Activated naive CD8-positive, alpha-beta T cell (primary cell): ENCODE data around the gene ULK3.
A peak's percentile ranks its signal among the peaks of the same experiment; 100 is the strongest.

Experiments used
- H3K27ac Mint-ChIP-seq: one replicate; pipeline ENCODE4 v1.8.0; 2021; ENCODE audit warnings: mixed read lengths
- H3K27me3 Mint-ChIP-seq: one replicate; pipeline ENCODE4 v1.8.0; 2021; ENCODE audit warnings: mixed read lengths
- H3K36me3 Mint-ChIP-seq: one replicate; pipeline ENCODE4 v1.8.0; 2021; ENCODE audit warnings: mixed read lengths
- H3K4me1 Mint-ChIP-seq: one replicate; pipeline ENCODE4 v1.8.0; 2021; ENCODE audit warnings: low read depth, mixed read lengths
- H3K4me3 Mint-ChIP-seq: one replicate; pipeline ENCODE4 v1.8.0; 2021; ENCODE audit warnings: mild to moderate bottlenecking, mixed read lengths
- H3K9me3 Mint-ChIP-seq: one replicate; pipeline ENCODE4 v1.8.0; 2021; ENCODE audit warnings: low read depth, mixed read lengths

Gene ULK3

DNA sequence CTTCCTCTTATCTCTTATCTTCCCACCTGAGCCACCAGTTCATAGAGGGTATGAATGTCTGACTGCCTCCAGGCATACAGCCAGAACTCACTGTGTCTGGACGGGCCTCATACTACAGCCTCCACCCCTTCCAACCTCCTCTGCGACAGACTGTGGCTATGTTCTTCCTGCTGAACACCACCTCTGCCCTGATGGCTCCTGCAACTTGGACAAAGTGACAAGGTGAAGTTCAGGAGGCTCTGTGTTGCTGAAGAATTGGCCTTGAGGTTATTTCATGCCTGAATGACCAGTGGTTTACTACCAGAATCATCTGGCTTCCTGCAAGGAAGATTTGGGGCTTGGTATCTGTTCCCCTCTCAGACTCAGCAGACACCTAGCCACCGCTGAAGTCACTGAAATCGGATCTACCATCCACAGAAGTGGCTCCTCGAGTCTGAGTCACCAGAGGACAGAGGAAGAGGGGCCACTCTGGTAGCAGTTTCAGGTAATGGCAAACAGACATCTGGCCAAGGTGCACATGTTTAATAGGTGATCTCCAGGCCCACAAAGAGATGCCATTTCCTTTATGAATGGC, 14.2 kb upstream of the ULK3 start:
- Mint-ChIP-seq H3K27ac (peak overlapping the region; percentile 92), H3K27me3 (no peaks in the 10 kb centered on the region), H3K36me3 (no peaks in the 10 kb centered on the region), H3K4me3 (no peak overlapping the region), H3K4me1 (peaks cover 34% of the 10 kb centered on the region), H3K9me3 (no peaks in the 10 kb centered on the region)

DNA sequence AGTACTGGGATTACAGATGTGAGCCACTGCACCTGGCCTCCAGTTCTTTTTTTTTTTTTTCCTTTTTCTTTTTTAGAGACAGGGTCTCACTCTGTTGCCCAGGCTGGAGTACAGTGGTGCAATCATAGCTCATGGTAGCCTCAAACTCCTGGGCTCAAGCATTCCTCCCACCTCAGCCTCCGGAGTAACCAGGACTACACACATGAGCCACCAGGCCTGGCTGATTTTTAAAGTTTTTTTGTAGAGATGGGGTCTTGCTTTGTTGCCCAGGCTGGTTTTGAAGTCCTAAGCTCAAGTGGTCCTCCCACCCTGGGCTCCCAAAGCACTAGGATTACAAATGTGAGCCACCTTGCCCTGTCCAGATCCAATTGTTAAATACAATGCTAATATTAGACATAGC, 13.6 kb upstream of the ULK3 start:
- Mint-ChIP-seq H3K4me1 (peaks cover 34% of the 10 kb centered on the region), H3K36me3 (no peaks in the 10 kb centered on the region), H3K27ac (peak overlapping the region; percentile 54), H3K9me3 (no peaks in the 10 kb centered on the region), H3K4me3 (no peak overlapping the region), H3K27me3 (no peaks in the 10 kb centered on the region)

DNA sequence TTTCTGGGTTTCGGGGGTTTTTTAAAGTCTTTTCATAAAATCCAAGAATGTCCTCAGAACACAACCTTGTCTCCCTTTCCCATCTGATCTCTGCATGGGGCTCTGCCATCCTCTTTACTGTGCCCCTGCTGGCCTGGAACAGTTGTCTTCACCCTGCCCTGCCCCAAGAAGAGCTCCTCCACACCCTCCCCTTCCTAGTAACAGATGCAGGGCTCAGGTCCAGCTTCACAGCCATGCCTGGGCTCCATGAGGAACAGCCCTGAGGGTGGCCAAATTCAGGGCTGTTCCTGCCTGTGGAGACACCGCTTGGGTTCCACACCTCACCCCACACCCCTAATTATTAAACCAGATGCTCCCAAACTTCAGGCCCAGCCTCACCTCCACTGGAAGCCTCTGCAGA, 12.9 kb upstream of the ULK3 start:
- H3K4me1 Mint-ChIP-seq, result peaks cover 30% of the 10 kb centered on the region
- H3K27ac Mint-ChIP-seq, result peak overlapping the region; percentile 58
- H3K36me3 Mint-ChIP-seq, result no peaks in the 10 kb centered on the region
- H3K9me3 Mint-ChIP-seq, result no peaks in the 10 kb centered on the region
- no peak overlapping the region for H3K4me3 Mint-ChIP-seq
- H3K27me3 Mint-ChIP-seq, result no peaks in the 10 kb centered on the region

DNA sequence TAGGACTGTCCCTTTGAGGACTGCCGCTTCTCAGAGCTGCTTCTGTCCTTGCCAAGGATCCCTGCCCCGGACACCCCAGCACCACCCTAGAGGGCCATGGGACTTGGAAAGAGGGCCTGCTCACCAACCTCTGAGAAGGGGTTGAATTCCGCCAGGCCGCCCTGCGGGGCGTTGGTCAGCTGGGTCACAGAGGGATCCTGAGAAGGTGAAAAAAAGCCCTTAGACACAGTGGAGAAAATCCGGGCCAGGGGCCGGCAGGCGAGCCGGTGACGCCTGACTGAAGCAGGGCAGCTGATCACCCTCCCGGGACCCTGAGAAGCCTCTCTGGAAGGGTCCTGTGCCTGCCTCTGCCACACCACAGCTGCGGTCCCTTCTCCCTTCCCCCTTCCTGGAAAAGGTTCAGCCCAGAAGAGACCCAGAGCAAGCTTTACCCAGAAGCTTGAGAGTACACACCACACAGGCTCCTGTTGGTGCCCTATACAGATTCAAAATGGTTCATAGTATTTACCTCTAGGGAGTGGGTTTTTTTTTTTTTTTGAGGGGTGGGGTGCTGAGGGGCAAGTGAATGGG, 11.6 kb upstream of the ULK3 start:
- Mint-ChIP-seq H3K36me3 (no peaks in the 10 kb centered on the region), H3K27me3 (no peaks in the 10 kb centered on the region), H3K4me3 (no peak overlapping the region), H3K4me1 (peaks cover 26% of the 10 kb centered on the region), H3K9me3 (no peaks in the 10 kb centered on the region), H3K27ac (peak overlapping the region; percentile 10)

DNA sequence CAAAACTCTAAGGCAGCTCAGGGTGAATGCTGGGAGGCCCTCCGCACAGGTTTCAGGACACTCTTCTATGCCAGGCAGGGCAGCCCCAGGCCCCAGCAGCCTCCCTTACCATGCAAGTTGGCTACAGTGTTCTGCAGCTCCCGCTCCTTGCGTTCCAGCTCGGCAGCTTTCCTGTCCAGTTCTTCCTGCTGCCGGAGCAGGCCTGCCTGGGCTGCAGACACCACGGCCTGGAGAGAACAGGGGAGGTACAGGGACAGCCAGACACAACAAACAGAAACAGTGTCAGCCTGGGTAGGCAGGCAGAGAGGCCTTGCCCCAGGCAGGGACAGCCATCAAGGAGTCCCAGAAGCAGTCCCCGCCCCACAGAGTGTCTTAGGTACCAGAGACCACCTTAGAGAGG, 9.0 kb upstream of the ULK3 start:
- Mint-ChIP-seq H3K27ac (no peak overlapping the region), H3K27me3 (no peaks in the 10 kb centered on the region), H3K36me3 (no peaks in the 10 kb centered on the region), H3K4me3 (no peak overlapping the region), H3K9me3 (no peaks in the 10 kb centered on the region), H3K4me1 (peaks cover 6% of the 10 kb centered on the region)

DNA sequence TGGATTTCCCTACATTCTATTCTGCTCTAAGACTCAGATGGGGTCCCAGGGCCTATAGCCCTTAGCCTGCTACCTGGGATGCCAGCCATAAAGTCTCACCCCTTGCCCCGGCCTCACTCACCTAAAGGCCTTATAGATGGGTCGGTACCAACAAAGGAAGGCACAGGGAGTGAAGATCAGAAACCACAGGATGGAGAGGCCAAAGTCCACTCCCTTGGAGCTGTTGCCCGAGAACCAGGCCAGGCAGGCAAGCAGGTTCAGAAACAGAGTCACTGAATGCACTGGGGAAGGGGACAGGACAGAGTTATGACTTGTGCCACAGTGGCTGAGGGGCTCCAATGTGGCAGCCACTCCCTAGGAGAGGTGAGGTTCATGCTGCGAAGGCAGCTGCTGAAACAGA, 7.4 kb upstream of the ULK3 start:
- peaks cover 2% of the 10 kb centered on the region for H3K36me3 Mint-ChIP-seq
- peaks cover 8% of the 10 kb centered on the region for H3K4me1 Mint-ChIP-seq
- no peak overlapping the region for H3K4me3 Mint-ChIP-seq
- H3K27me3 Mint-ChIP-seq, result no peaks in the 10 kb centered on the region
- H3K9me3 Mint-ChIP-seq, result no peaks in the 10 kb centered on the region
- no peak overlapping the region for H3K27ac Mint-ChIP-seq

DNA sequence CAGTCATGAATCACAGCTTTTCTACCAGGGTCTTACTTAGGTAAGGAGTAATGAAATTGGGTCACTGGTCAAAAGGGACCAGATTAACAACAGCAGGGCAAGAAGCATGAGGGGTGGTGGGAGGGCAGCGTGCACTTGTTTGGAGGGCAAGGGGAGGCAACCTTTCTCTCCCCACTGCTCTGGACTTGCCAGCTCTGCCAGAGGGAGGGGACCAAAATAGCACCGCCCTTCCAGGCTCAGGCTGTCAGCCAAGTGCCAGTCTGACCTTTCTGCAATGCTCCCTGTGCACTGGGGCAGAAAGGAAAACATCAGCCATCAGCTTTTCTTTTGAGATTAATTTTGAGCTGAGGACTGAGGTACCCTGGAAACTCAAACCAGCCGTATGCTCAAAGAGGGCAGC, 4.5 kb upstream of the ULK3 start:
- no peak overlapping the region for H3K27ac Mint-ChIP-seq
- H3K4me1 Mint-ChIP-seq, result peaks cover 25% of the 10 kb centered on the region
- H3K27me3 Mint-ChIP-seq, result no peaks in the 10 kb centered on the region
- H3K4me3 Mint-ChIP-seq, result no peak overlapping the region
- H3K36me3 Mint-ChIP-seq, result peaks cover 2% of the 10 kb centered on the region
- H3K9me3 Mint-ChIP-seq, result no peaks in the 10 kb centered on the region

DNA sequence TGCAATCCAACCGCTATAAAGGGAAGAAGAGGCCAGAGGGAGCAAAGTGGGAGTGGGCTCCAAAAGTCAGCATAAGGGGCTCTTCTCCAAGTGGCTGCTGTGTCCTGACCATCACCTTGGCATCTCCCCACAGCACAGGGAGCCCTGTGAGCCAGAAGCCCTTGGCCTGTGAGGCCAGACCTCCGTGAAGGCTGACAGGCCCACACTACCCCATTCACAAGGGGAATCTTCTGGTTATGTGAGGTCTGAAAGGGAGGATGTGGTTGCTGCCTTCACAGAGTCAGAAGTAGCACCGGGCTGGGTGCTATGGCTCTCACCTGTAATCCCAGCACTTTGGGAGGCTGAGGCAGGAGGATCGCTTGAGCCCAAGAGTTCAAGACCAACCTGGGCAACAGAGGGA, 2.6 kb upstream of the ULK3 start:
- Mint-ChIP-seq H3K9me3 (no peaks in the 10 kb centered on the region), H3K27ac (peak overlapping the region; percentile 92), H3K4me3 (peak overlapping the region; percentile 51), H3K36me3 (peaks cover 2% of the 10 kb centered on the region), H3K4me1 (peaks cover 41% of the 10 kb centered on the region), H3K27me3 (no peaks in the 10 kb centered on the region)

DNA sequence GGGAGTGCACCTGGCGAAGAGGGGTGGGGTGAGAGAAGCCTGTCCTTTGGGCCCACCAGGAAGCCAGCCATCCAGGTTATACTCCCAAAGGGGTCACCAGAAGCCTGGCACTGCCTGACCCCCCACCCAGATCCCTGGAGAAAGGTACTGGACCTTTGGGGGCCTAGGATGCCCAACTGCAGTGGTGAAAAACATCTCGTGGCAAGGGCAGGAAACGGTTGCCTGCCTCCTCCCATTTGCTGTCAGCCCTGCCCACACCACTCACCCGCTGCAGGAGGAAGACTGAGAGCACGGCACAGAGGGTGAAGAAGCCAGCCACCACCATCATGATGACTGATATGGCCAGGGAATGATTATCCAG, 2.2 kb upstream of the ULK3 start:
- no peaks in the 10 kb centered on the region for H3K9me3 Mint-ChIP-seq
- peak overlapping the region; percentile 92 for H3K27ac Mint-ChIP-seq
- no peaks in the 10 kb centered on the region for H3K27me3 Mint-ChIP-seq
- peaks cover 2% of the 10 kb centered on the region for H3K36me3 Mint-ChIP-seq
- peak overlapping the region; percentile 51 for H3K4me3 Mint-ChIP-seq
- peaks cover 41% of the 10 kb centered on the region for H3K4me1 Mint-ChIP-seq

DNA sequence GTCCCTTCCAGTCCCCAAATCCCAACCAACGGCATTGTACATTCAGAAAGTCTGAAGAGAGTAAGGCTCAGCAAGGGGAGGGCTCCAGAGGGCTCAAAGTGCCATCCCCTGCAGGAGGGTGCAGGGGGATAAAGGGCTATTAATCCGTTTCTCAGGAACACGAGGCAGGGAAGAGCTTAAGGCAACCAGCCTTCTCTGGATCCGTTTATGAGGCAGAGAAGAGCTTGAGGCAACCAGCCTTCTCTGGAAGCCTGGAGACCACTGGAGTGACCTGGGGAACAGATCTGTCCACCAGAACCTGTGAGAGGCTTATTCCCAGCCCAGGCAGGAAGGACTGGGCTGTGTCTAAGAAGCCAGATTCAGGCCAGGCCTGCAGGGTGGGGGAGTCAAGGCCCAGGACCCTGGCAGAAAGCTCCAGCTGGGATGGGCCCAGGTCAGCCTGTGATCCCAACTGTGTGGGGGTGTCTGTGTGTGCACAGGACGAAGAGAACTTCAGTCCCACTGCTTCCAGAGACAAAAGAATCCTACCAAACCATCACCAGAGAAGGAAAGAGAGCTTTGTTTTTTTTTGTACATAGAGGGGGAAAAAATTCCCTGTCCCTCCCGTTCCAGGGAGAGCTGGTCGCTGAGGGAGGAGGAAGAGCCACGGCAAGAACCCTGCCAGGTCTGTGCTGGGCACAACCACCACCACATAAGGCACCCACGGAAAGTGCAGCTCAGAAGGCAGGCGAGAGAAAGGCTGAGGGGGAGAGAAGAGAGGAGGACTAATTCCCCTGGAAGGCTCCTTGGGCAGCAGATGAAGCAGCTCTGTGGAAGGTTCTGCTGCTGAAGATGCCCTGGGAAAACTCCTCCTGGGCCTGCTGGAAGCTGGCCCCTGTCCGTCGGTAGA, 1.6 kb upstream of the ULK3 start:
- Mint-ChIP-seq H3K36me3 (peaks cover 2% of the 10 kb centered on the region), H3K9me3 (no peaks in the 10 kb centered on the region), H3K4me3 (peak overlapping the region; percentile 51), H3K27me3 (no peaks in the 10 kb centered on the region), H3K4me1 (peaks cover 41% of the 10 kb centered on the region), H3K27ac (peak overlapping the region; percentile 92)

DNA sequence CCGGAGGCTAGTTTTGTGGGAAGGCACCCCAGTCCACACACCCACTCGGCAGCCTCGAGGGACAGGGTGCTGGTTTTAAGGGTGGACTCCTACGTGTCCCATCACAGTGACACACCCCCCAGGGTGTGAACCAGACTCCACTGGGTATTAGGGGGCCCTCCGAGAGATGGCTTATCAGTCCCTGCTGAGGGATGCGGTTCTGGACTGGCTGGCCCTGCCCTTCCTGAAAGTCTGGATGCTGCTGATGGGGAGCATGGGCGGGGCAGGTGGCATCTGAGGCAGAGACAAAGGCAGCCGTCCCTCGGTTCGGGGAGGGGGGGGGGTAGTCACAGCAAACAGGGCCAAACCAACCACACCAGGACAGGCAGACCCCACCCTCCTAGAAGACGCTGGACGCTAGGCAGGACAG, 939 bp upstream of the ULK3 start:
- peak overlapping the region; percentile 96 for H3K27ac Mint-ChIP-seq
- H3K4me1 Mint-ChIP-seq, result peaks cover 41% of the 10 kb centered on the region
- no peaks in the 10 kb centered on the region for H3K9me3 Mint-ChIP-seq
- peaks cover 2% of the 10 kb centered on the region for H3K36me3 Mint-ChIP-seq
- no peaks in the 10 kb centered on the region for H3K27me3 Mint-ChIP-seq
- peak overlapping the region; percentile 90 for H3K4me3 Mint-ChIP-seq

DNA sequence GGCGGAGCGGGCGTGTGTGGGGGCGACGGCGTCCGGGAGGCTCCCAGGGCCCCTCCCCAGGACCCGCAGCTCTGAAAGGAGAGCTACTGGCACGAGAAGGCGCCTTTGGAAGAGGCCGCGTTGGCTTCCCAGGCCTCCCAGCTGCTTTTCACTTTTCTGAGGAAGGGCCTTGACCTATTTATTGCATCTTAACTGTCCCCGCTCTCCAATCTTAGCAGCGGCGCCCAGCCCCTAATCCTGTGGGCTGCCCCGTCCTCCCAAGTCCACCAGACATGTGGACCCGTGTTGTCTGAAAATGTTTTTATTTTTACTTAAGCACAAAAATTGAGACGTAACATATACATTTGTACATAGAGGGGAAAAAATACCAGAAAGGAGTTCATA, 481 bp upstream of the ULK3 start:
- Mint-ChIP-seq H3K9me3 (no peaks in the 10 kb centered on the region), H3K4me3 (peak overlapping the region; percentile 90), H3K27ac (peak overlapping the region; percentile 96), H3K36me3 (peaks cover 2% of the 10 kb centered on the region), H3K4me1 (peaks cover 41% of the 10 kb centered on the region), H3K27me3 (no peaks in the 10 kb centered on the region)

DNA sequence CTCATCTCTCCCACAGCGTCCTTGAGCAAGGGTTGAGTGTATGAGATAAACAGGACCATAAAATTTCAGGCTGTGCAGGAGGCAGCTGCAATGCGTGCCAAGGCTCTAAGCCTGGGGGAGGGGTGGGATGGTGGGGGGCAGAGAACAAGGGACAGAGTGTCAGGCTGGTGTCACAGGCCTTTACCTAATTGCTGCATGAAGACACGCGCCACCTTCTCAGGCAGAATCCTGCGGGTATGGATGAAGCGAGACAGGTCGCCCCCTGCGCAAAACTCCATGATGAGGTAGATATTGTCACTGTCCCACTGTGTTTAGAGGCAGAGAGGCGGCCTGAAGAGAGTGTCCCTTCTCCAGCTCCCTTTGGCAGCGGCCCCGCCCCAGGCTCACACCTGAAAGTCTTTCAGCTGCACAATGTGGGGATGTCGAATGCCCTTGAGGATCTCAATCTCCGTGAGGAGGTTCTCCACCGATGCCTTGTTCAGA, 1.0 kb downstream of the ULK3 start:
- H3K4me1 Mint-ChIP-seq, result peaks cover 41% of the 10 kb centered on the region

DNA sequence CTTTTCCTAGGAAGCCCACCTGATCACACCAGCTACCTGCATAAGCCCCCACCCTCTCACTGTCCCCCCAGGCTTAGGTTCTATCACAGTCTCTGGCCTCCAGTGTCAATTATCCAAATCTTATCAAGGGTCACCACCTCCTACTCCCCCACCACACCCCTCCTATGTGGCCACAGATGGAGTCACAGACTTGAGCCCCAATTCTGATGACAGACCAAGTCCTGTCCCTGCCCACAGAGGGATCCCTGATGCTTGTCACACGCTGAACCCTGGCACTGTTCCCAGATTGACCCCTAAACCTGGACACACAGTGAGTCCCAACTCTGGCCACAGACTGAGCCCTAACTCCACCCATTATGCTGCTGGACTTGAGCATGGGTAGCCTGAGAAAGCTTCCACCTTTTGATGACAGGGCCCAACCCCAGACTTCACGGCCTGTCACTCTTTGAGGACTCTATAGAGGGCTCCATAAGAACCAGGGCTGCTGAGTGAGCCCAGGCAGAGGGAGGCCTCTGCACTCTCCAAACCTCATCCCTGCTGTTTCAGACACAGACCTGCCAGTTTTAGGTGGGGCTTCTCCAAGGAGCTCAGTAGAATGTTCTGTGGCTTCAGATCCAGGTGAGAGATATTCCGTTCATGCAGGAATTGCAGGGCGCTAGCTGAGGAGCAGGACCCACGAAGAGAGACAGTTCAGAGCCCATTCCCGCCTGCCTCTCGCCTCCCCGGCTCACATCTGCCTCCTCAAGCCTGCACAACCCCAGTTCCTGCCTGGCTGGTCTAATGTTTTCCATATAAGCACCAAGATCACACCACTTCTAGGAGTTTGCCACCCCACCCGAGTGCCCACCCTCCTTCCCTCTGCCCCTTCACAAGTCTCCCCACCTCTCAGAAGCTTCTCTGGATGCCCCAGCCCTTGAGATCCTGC, 1.8 kb downstream of the ULK3 start:
- Mint-ChIP-seq H3K4me1 (peaks cover 39% of the 10 kb centered on the region), H3K27ac (peak overlapping the region; percentile 41), H3K27me3 (no peaks in the 10 kb centered on the region), H3K36me3 (no peaks in the 10 kb centered on the region), H3K9me3 (no peaks in the 10 kb centered on the region), H3K4me3 (peak overlapping the region; percentile 91)

More for the DNA sequence above, 1.0 kb downstream of the ULK3 start:
- Mint-ChIP-seq H3K36me3 (peaks cover 2% of the 10 kb centered on the region), H3K27ac (peak overlapping the region; percentile 50), H3K4me3 (peak overlapping the region; percentile 91), H3K9me3 (no peaks in the 10 kb centered on the region), H3K27me3 (no peaks in the 10 kb centered on the region)
